Activated CD8-positive, alpha-beta memory T cell treated with anti-CD3 and anti-CD28 coated beads for 24 hours (primary cell): ENCODE results near the gene EIF2D.
"Not testable (repeated sequence)": the region's sequence is repeated elsewhere in the genome, so short reads cannot be mapped to it uniquely, and the experiment has no call there.

ENCODE experiments used
- DNase-seq: peaks from one replicate; pipeline ENCODE4 v3.0.0-alpha.2; 2020

Gene EIF2D

GRCh38 chr1:206635080-206635977 lies 23.1 kb upstream of the EIF2D start, which contains the start of gene DYRK3:
TSS of gene DYRK3 (plus strand) at chr1:206635536. CDS start at chr1:206635704, 168 bp downstream.
- DNase-seq, result peak; percentile 95

DNA sequence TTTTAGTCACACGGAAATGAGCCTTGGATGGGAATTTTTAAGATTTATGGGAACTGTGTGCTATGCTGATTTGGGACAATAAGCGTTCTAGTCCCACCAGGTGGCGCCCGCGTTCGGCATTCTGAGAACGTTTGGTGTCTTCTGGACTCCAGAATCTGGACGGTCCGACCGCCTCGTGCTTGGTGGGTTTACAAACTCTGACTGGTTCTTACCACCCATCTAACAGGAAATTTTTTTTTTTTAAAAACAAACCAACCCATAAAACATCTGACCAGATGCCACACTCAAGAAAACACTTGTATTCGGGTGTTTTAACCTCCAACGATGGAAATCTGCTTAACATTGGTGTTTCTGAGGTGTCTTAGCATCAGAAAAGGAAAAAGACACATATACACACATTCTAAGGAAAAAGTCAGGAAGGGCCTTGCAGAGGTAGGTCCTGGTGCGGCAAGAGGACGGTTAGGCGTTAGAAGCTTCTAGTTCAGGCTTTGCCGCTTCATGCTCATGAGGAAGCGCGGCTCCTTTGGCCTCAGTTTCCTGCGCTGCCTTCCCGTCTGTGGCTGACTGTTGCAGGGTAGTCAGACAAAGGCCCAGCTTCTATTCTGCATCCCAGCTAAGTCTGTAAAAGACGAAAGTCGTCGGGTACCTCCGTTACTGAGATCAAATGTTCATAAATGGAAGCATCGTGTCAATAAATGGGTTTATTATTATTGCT lies 22.3 kb upstream of the EIF2D start:
- DNase-seq, result peak; percentile 89

GRCh38 chr1:206633708-206634121 lies 21.4 kb upstream of the EIF2D start:
- DNase-seq, result no peak

GRCh38 chr1:206631085-206631509 lies 18.8 kb upstream of the EIF2D start:
- DNase-seq, result no peak

- DNase-seq, result no peak
Measured at GRCh38 chr1:206628916-206629315, 16.7 kb upstream of the EIF2D start.

DNA sequence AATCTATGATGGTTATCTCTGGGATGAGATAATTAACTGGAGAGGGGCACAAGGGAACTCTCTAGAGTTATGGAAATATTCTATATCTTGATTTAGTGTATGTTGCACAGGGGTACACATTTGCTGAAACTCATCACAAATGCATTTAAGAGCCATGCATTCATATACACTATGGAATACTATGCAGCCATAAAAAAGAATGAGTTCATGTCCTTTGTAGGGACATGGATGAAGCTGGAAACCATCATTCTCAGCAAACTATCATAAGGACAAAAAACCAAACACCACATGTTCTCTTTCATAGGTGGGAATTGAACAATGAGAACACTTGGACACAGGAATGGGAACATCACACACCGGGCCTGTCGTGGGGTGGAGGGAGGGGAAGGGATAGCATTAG lies 14.1 kb upstream of the EIF2D start:
- DNase-seq, result not testable (repeated sequence)

DNA sequence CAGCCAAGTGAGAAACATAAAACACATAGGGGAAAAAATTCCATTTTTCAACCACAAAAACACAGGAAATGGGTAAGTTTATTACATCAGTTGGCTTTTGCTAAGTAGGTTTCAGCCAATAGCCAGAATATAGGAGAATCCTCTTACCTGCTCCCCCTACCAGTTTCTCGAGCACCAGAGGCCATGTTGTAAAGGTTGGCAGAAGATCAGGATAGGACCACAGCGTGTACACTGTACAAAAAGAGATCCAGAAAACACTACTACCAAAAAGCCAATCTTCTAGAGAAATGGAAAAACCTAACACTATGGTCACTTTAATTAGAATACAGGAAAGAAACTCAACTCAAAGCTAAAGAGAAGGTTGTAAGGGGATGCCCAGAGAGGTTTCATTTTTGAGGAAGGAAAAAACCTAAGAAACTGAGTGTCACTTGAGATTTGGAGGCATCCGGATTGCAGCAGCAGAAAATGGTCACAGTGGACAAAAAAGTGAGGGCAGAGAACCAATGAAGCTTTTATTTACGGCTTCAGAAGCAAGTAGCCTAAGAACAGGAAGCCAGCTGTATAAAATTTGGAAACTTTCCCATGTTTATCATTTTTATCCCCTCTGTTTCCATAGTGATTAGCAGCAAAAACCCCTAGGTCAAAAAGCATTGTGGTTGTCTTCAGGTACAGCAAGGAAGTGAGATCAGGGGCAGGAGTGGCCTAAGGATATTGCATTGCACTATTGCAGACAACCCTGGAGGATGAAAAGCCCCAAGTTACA lies 2.9 kb downstream of the EIF2D start:
- DNase-seq, result no peak

DNA sequence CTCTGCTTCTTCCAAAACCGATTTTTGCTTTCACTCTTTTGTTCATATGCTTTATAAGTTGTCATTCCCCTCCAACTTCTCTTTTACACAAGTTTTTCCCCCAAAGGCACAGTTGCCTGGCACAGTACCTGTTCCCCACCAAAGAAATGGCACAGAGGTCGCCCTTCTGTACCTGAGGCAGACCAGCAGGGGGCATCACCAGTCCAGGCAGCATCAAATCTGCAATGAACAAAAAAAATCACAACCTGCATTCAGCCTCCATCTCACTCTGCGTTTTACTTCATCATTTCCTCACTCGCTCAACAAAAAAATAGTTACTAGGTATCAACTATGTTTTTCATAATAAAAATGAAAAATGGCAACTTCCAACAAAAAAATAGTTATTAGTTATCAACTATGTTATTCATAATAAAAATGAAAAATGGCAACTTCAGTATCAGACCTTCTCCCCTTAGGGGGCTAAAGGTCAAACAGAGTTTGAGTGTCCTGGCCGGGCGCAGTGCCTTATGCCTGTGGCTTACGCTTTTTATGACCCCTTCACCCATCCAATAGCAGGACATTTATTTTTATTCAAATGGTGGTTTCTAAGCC lies 4.1 kb downstream of the EIF2D start:
- DNase-seq, result peak; percentile 77

DNA sequence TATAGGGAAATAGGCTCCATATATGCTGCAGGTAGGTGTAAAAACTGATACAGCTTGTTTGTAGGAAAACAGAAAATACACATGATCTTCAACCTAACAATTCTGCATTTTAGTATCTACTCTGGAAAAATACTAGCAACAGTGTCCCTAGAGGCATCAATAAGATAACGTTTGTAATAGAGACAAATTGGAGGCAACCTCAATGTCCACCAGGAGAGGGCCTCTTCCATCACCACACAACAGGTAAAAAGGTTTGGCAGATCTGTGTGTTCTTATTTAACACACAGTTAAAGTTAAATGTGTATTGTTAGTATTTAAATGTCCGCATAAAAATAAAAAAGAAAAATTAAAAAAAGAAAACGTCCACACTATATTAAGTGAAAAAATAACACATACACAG lies 5.4 kb downstream of the EIF2D start:
- DNase-seq, result peak; percentile 3

DNA sequence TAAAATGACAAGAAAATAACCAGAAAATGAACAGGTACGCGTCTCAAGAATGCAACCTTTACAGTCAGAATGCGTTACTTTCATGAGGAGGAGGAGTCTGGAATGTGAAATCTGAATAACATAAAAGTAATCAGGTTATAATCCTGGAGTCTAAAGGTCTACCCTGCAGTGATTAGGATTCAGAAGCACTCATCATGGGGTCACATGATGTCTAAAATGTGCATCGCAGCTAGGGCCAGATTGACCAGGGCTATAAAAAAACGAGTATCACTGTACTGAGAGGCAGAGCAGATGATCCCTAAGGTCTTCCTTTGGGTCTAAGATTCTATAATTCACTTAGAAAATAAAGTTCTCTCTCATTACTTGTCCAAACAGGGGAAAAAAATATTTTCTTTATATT lies 7.4 kb downstream of the EIF2D start:
- DNase-seq, result no peak

GRCh38 chr1:206600527-206600926 lies 11.7 kb downstream of the EIF2D start:
- DNase-seq, result peak; percentile 26

DNA sequence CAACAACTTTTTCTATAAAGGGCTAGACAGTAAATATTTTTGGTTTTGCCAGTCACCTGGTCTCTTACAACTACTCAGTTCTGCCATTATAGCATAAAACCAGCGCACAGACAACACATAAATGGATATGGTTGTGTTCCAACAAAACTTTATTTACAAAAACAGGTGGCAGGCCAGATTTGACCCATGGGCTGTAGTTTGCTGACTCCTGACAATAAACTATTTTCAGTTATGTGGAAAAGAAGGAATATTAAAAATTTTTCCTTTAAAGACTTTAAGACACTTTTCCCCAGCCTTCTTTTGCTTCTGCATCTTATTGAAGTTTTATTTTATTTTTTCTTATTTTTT lies 16.0 kb downstream of the EIF2D start:
- DNase-seq, result no peak

DNA sequence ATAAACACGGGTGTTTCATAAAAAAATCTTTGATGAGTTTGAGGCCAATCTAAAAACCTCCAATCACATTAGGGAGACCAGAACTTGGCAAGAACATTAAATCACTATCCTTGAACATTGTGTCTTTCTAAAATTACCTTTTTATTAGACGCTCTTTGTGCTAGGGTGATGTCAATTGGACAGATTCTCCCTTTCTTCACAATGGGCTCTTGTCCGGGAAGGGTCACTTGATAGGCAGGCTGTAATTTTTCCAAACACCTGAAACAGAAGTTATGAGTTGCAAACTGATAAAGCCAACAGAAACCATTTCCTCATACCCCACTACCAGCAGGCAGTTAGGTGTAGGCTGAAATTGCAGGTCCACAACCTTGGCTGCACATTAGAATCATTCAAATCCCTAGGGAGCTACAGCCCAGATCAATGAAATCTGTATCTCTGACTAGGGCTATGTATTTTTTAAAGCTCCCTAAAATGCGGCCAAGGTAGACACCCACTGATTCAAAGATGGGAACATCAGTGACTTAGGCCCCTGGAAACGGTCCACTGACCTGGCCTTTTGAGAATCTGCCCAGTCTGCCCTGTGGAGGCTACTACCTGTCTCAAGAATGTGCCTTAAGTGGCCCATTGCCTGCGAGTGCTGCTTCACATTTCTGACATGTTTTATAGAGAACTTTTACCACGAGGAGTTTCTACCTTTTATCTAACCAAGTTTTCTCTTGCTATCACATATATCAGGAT lies 16.5 kb downstream of the EIF2D start:
- no peak for DNase-seq

GRCh38 chr1:206593351-206593925 lies 18.8 kb downstream of the EIF2D start:
- DNase-seq, result peak; percentile 37

- no peak for DNase-seq
Measured at GRCh38 chr1:206591696-206592095, 20.6 kb downstream of the EIF2D start.

DNA sequence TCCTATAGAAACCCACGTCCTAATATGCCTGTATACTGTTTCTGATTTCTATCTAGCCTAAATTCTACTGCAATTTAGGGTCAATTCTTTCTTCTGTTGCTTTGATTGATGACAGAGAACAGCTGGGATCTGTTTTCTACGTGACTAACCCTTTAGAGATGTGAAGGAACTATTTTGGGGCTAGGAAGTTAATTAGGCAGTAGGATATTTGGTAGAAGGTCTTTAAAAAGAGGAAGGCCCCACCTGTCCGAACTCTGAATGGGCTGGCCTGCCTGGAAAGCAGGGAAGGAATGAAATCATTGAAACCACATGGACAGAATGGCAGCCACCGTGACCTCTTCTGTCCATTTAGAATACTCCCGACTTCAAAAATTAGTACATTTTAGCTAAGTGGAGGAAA lies 21.0 kb downstream of the EIF2D start:
- DNase-seq, result no peak

GRCh38 chr1:206590025-206590758 lies 22.1 kb downstream of the EIF2D start:
- no peak for DNase-seq

DNA sequence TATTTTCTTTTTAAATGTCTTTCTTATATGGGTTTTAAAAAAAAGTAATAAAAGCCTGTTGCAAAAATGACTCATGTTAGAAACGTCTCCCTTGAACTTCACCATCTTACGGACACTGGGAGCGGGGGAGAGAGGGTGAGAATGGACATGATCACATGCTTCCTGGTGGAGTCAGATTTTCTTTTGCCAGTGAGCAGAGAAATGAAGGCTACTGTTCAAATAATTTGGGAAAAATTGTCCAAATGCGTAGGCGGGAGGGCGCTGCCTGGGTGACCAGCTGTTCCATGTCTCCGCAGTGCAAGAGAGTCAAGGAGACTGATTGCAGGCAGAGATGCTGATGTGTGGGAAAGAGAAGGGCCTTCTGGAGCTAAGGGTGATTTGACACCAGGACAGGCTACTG lies 23.1 kb downstream of the EIF2D start:
- no peak for DNase-seq

GRCh38 chr1:206588492-206588891 lies 23.8 kb downstream of the EIF2D start:
- no peak for DNase-seq

GRCh38 chr1:206587904-206588303 lies 24.4 kb downstream of the EIF2D start:
- DNase-seq, result no peak
